ENCODE measurements around the gene ZNF835.
"Not testable (repeated sequence)": the region's sequence is repeated elsewhere in the genome, so short reads cannot be mapped to it uniquely, and the experiment has no call there.

Gene ZNF835

GRCh38 chr19:56678205-56678604 is 6.6 kb upstream of the ZNF835 start:
- H3K4me1 Mint-ChIP-seq (ENCODE audit: low read depth): no peaks in the 10 kb centered on the region
- H3K36me3 Mint-ChIP-seq (ENCODE audit: low read depth): no peaks in the 10 kb centered on the region
- no peak overlapping the region for H3K27ac Mint-ChIP-seq
- H3K27me3 Mint-ChIP-seq: no peaks in the 10 kb centered on the region
- intact Hi-C loops (cut with micrococcal nuclease): no loop called here
- H3K9me3 Mint-ChIP-seq: peaks cover 62% of the 10 kb centered on the region
- H3K4me3 Mint-ChIP-seq: no peak overlapping the region

GRCh38 chr19:56672610-56673009 is 1.1 kb upstream of the ZNF835 start:
- Mint-ChIP-seq H3K9me3 (peaks cover 63% of the 10 kb centered on the region), H3K4me1 (ENCODE audit: low read depth) (peaks cover 12% of the 10 kb centered on the region)
- H3K27ac Mint-ChIP-seq; H3K36me3 Mint-ChIP-seq (ENCODE audit: low read depth); H3K27me3 Mint-ChIP-seq; intact Hi-C loops (cut with micrococcal nuclease); H3K4me3 Mint-ChIP-seq: not testable (repeated sequence)

- Mint-ChIP-seq H3K4me3 (peak overlapping the region; percentile 82), H3K4me1 (ENCODE audit: low read depth) (peaks cover 12% of the 10 kb centered on the region), H3K27ac (peak overlapping the region; percentile 67), H3K27me3 (no peaks in the 10 kb centered on the region), H3K9me3 (peaks cover 67% of the 10 kb centered on the region), H3K36me3 (ENCODE audit: low read depth) (peaks cover 5% of the 10 kb centered on the region)
- intact Hi-C loops (cut with micrococcal nuclease): no loop called here
Measured at GRCh38 chr19:56670961-56671612, 470 bp downstream of the ZNF835 start.

- Mint-ChIP-seq H3K9me3 (peaks cover 73% of the 10 kb centered on the region), H3K27me3 (no peaks in the 10 kb centered on the region), H3K4me3 (peak overlapping the region; percentile 82), H3K36me3 (ENCODE audit: low read depth) (peaks cover 5% of the 10 kb centered on the region), H3K27ac (no peak overlapping the region), H3K4me1 (ENCODE audit: low read depth) (peaks cover 12% of the 10 kb centered on the region)
- intact Hi-C loops (cut with micrococcal nuclease): no loop called here
Measured at GRCh38 chr19:56670401-56670960, 1.1 kb downstream of the ZNF835 start.

- Mint-ChIP-seq H3K27me3 (no peaks in the 10 kb centered on the region), H3K36me3 (ENCODE audit: low read depth) (peaks cover 22% of the 10 kb centered on the region), H3K4me3 (no peak overlapping the region), H3K27ac (no peak overlapping the region), H3K9me3 (peaks cover 78% of the 10 kb centered on the region), H3K4me1 (ENCODE audit: low read depth) (peaks cover 12% of the 10 kb centered on the region)
- intact Hi-C loops (cut with micrococcal nuclease): no loop called here
Measured at GRCh38 chr19:56668676-56669075, 2.9 kb downstream of the ZNF835 start.

- peaks cover 12% of the 10 kb centered on the region for H3K4me1 Mint-ChIP-seq (ENCODE audit: low read depth)
- H3K36me3 Mint-ChIP-seq (ENCODE audit: low read depth): peaks cover 27% of the 10 kb centered on the region
- H3K27me3 Mint-ChIP-seq: no peaks in the 10 kb centered on the region
- no peak overlapping the region for H3K4me3 Mint-ChIP-seq
- intact Hi-C loops (cut with micrococcal nuclease): no loop called here
- H3K27ac Mint-ChIP-seq: no peak overlapping the region
- peaks cover 86% of the 10 kb centered on the region for H3K9me3 Mint-ChIP-seq
Measured at GRCh38 chr19:56667311-56667870, 4.2 kb downstream of the ZNF835 start.

- Mint-ChIP-seq H3K27me3 (no peaks in the 10 kb centered on the region), H3K36me3 (ENCODE audit: low read depth) (peaks cover 22% of the 10 kb centered on the region), H3K4me1 (ENCODE audit: low read depth) (no peaks in the 10 kb centered on the region), H3K27ac (no peak overlapping the region), H3K4me3 (no peak overlapping the region), H3K9me3 (peaks cover 95% of the 10 kb centered on the region)
- intact Hi-C loops (cut with micrococcal nuclease): no loop called here
Measured at GRCh38 chr19:56664511-56664910, 7.0 kb downstream of the ZNF835 start.

GRCh38 chr19:56663931-56664500 is 7.5 kb downstream of the ZNF835 start:
- no peaks in the 10 kb centered on the region for H3K4me1 Mint-ChIP-seq (ENCODE audit: low read depth)
- no peaks in the 10 kb centered on the region for H3K27me3 Mint-ChIP-seq
- H3K9me3 Mint-ChIP-seq: peaks cover 97% of the 10 kb centered on the region
- H3K4me3 Mint-ChIP-seq: no peak overlapping the region
- H3K36me3 Mint-ChIP-seq (ENCODE audit: low read depth): peaks cover 22% of the 10 kb centered on the region
- no peak overlapping the region for H3K27ac Mint-ChIP-seq
- intact Hi-C loops (cut with micrococcal nuclease): no loop called here

- intact Hi-C loops (cut with micrococcal nuclease): no loop called here
- no peak overlapping the region for H3K27ac Mint-ChIP-seq
- H3K36me3 Mint-ChIP-seq (ENCODE audit: low read depth): peaks cover 22% of the 10 kb centered on the region
- no peaks in the 10 kb centered on the region for H3K27me3 Mint-ChIP-seq
- no peak overlapping the region for H3K4me3 Mint-ChIP-seq
- peaks cover 85% of the 10 kb centered on the region for H3K9me3 Mint-ChIP-seq
- H3K4me1 Mint-ChIP-seq (ENCODE audit: low read depth): no peaks in the 10 kb centered on the region
Measured at GRCh38 chr19:56661248-56661647, 10.3 kb downstream of the ZNF835 start.

GRCh38 chr19:56660381-56661107 is 11.0 kb downstream of the ZNF835 start:
- no peaks in the 10 kb centered on the region for H3K4me1 Mint-ChIP-seq (ENCODE audit: low read depth)
- intact Hi-C loops (cut with micrococcal nuclease): no loop called here
- H3K27ac Mint-ChIP-seq: no peak overlapping the region
- peaks cover 78% of the 10 kb centered on the region for H3K9me3 Mint-ChIP-seq
- H3K27me3 Mint-ChIP-seq: no peaks in the 10 kb centered on the region
- peaks cover 22% of the 10 kb centered on the region for H3K36me3 Mint-ChIP-seq (ENCODE audit: low read depth)
- no peak overlapping the region for H3K4me3 Mint-ChIP-seq

- Mint-ChIP-seq H3K9me3 (peaks cover 62% of the 10 kb centered on the region), H3K4me1 (ENCODE audit: low read depth) (no peaks in the 10 kb centered on the region), H3K27ac (no peak overlapping the region), H3K36me3 (ENCODE audit: low read depth) (no peaks in the 10 kb centered on the region), H3K27me3 (no peaks in the 10 kb centered on the region), H3K4me3 (no peak overlapping the region)
- intact Hi-C loops (cut with micrococcal nuclease): no loop called here
Measured at GRCh38 chr19:56654151-56654550, 17.4 kb downstream of the ZNF835 start.

GRCh38 chr19:56643460-56643955 is 28.0 kb downstream of the ZNF835 start:
- Mint-ChIP-seq H3K9me3 (peaks cover 72% of the 10 kb centered on the region), H3K4me3 (no peak overlapping the region), H3K27me3 (peaks cover 8% of the 10 kb centered on the region), H3K4me1 (ENCODE audit: low read depth) (no peaks in the 10 kb centered on the region), H3K36me3 (ENCODE audit: low read depth) (no peaks in the 10 kb centered on the region), H3K27ac (no peak overlapping the region)
- intact Hi-C loops (cut with micrococcal nuclease): no loop called here

GRCh38 chr19:56642711-56643459 is 28.7 kb downstream of the ZNF835 start, which contains the start of gene SMIM17:
Gene SMIM17, plus strand, starts transcription at chr19:56643159. Its CDS starts 2,509 bp downstream, at chr19:56645668.
- H3K27me3 Mint-ChIP-seq: peaks cover 8% of the 10 kb centered on the region
- no peak within 1 kb of the TSS for H3K4me3 Mint-ChIP-seq
- H3K4me1 Mint-ChIP-seq (ENCODE audit: low read depth): no peaks in the 10 kb centered on the region
- H3K36me3 Mint-ChIP-seq (ENCODE audit: low read depth): no peaks in the 10 kb centered on the region
- peaks cover 72% of the 10 kb centered on the region for H3K9me3 Mint-ChIP-seq
- intact Hi-C loops (cut with micrococcal nuclease): no loop called here
- H3K27ac Mint-ChIP-seq: no peak within 1 kb of the TSS

All from dendritic cell treated with granulocyte-macrophage colony-stimulating factor and Interleukin-4, amounts not matched to agents 40 ng/mL and 50 ng/mL, for 4 days (primary cell).